ENCODE measurements around the gene PSEN2. TPM values are rescaled to one million over a fixed set of nuclear protein-coding genes. Genes with fewer than 3 reads are reported as not detected.

The PSEN2 gene
- total RNA-seq, 1 donor from 2014 or later, result 19.8 TPM

GRCh38 chr1:226882631-226883409, 12.4 kb downstream of the PSEN2 start:
- DNase-seq (ENCODE audit: low spot score), result no peak

GRCh38 chr1:226883630-226884029, 13.2 kb downstream of the PSEN2 start:
- TF ChIP-seq CTCF (IDR thresholded peaks at IDR 0.05; ENCODE audit: unreplicated experiment), result no peak
- peaks cover 31% of the 10 kb centered on the region for H3K36me3 Mint-ChIP-seq (ENCODE audit: low read depth, unreplicated experiment)
- no peak for DNase-seq (ENCODE audit: low spot score)
- no peak overlapping the region for H3K4me3 Mint-ChIP-seq (ENCODE audit: unreplicated experiment)
- peaks cover 22% of the 10 kb centered on the region for H3K4me1 Mint-ChIP-seq (ENCODE audit: unreplicated experiment)
- H3K27me3 Mint-ChIP-seq (ENCODE audit: unreplicated experiment), result peaks cover 9% of the 10 kb centered on the region
- no peak overlapping the region for H3K27ac Mint-ChIP-seq (ENCODE audit: unreplicated experiment)
- H3K9me3 Mint-ChIP-seq (ENCODE audit: unreplicated experiment), result no peaks in the 10 kb centered on the region

More at GRCh38 chr1:226882631-226883409, 12.4 kb downstream of the PSEN2 start:
- TF ChIP-seq CTCF (IDR thresholded peaks at IDR 0.05; ENCODE audit: unreplicated experiment), result no peak
- H3K36me3 Mint-ChIP-seq (ENCODE audit: low read depth, unreplicated experiment), result peaks cover 27% of the 10 kb centered on the region
- no peaks in the 10 kb centered on the region for H3K9me3 Mint-ChIP-seq (ENCODE audit: unreplicated experiment)
- H3K27ac Mint-ChIP-seq (ENCODE audit: unreplicated experiment), result no peak overlapping the region
- H3K4me3 Mint-ChIP-seq (ENCODE audit: unreplicated experiment), result no peak overlapping the region
- H3K27me3 Mint-ChIP-seq (ENCODE audit: unreplicated experiment), result peaks cover 9% of the 10 kb centered on the region
- peaks cover 22% of the 10 kb centered on the region for H3K4me1 Mint-ChIP-seq (ENCODE audit: unreplicated experiment)

GRCh38 chr1:226884116-226884625, 13.8 kb downstream of the PSEN2 start:
- no peak overlapping the region for H3K4me3 Mint-ChIP-seq (ENCODE audit: unreplicated experiment)
- peaks cover 22% of the 10 kb centered on the region for H3K4me1 Mint-ChIP-seq (ENCODE audit: unreplicated experiment)
- H3K27ac Mint-ChIP-seq (ENCODE audit: unreplicated experiment), result no peak overlapping the region

GRCh38 chr1:226884966-226885820, 14.8 kb downstream of the PSEN2 start:
- no peak overlapping the region for H3K4me3 Mint-ChIP-seq (ENCODE audit: unreplicated experiment)
- no peaks in the 10 kb centered on the region for H3K9me3 Mint-ChIP-seq (ENCODE audit: unreplicated experiment)
- no peak overlapping the region for H3K27ac Mint-ChIP-seq (ENCODE audit: unreplicated experiment)

More at GRCh38 chr1:226884116-226884625, 13.8 kb downstream of the PSEN2 start:
- DNase-seq (ENCODE audit: low spot score), result no peak
- peaks cover 9% of the 10 kb centered on the region for H3K27me3 Mint-ChIP-seq (ENCODE audit: unreplicated experiment)
- TF ChIP-seq CTCF (IDR thresholded peaks at IDR 0.05; ENCODE audit: unreplicated experiment), result no peak
- no peaks in the 10 kb centered on the region for H3K9me3 Mint-ChIP-seq (ENCODE audit: unreplicated experiment)
- peaks cover 30% of the 10 kb centered on the region for H3K36me3 Mint-ChIP-seq (ENCODE audit: low read depth, unreplicated experiment)

More at GRCh38 chr1:226884966-226885820, 14.8 kb downstream of the PSEN2 start:
- TF ChIP-seq CTCF (IDR thresholded peaks at IDR 0.05; ENCODE audit: unreplicated experiment), result no peak
- H3K27me3 Mint-ChIP-seq (ENCODE audit: unreplicated experiment), result peaks cover 9% of the 10 kb centered on the region
- H3K36me3 Mint-ChIP-seq (ENCODE audit: low read depth, unreplicated experiment), result peaks cover 30% of the 10 kb centered on the region
- H3K4me1 Mint-ChIP-seq (ENCODE audit: unreplicated experiment), result peaks cover 22% of the 10 kb centered on the region
- no peak for DNase-seq (ENCODE audit: low spot score)
